ENCODE results near the gene EDN3.

DNA sequence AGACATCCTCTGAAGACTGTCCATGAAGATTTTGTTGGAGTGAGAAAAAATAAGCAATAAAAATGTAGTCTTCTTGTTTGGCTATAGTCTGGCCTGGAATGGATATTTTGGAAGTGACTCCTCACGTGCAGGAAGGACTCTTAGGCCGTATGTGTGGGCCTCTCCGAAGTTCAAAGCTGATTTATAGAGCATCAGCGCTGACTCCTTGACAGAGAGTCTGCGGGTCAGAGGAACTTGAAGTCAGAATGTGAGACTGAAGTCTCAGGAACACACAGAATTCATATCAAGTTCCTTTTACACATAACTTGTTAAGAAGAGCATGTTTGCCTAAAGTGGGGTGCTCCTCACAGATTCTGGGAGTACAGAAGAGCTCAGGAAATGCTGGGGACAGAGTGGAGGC, 36.1 kb downstream of the EDN3 start:
- TF ChIP-seq, protein P1, sequence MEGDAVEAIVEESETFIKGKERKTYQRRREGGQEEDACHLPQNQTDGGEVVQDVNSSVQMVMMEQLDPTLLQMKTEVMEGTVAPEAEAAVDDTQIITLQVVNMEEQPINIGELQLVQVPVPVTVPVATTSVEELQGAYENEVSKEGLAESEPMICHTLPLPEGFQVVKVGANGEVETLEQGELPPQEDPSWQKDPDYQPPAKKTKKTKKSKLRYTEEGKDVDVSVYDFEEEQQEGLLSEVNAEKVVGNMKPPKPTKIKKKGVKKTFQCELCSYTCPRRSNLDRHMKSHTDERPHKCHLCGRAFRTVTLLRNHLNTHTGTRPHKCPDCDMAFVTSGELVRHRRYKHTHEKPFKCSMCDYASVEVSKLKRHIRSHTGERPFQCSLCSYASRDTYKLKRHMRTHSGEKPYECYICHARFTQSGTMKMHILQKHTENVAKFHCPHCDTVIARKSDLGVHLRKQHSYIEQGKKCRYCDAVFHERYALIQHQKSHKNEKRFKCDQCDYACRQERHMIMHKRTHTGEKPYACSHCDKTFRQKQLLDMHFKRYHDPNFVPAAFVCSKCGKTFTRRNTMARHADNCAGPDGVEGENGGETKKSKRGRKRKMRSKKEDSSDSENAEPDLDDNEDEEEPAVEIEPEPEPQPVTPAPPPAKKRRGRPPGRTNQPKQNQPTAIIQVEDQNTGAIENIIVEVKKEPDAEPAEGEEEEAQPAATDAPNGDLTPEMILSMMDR (IDR thresholded peaks at IDR 0.05) = no peak
- no peak for TF ChIP-seq POLR2A (IDR thresholded peaks at IDR 0.05)
